HEK293T (cell line): Measurements from ENCODE around the gene DGKD.

Experiments used
- SP1 ChIP-seq: fragments of 450-650 bp; IDR thresholded peaks from 2 replicates; pipeline ENCODE4 v1.6.1; 2017
- TARDBP ChIP-seq: fragments of 450-650 bp; IDR thresholded peaks from 2 replicates; pipeline ENCODE4 v1.6.1; 2016
- ZNF384 ChIP-seq: fragments of 450-650 bp; IDR thresholded peaks from 2 replicates; pipeline ENCODE4 v1.6.1; 2016

GRCh38 chr2:233435436-233436190 lies 81.3 kb downstream of the DGKD start:
- TF ChIP-seq TARDBP = no peak
- no peak for TF ChIP-seq SP1
- no peak for TF ChIP-seq ZNF384
